GM19023 (cell line): ENCODE data around the gene MAPKAPK3.
"Not testable (repeated sequence)": the region's sequence is repeated elsewhere in the genome, so short reads cannot be mapped to it uniquely, and the experiment has no call there.

Experiments
- ATAC-seq: cut with Tn5 transposase; IDR thresholded peaks from one replicate; pipeline ENCODE4 v1.9.1; 2021; ENCODE audit warnings: mild to moderate bottlenecking, moderate library complexity; ENCODE audit not compliant: unreplicated experiment

The MAPKAPK3 gene

GRCh38 chr3:50652709-50653108 is 35.8 kb downstream of the MAPKAPK3 start:
- ATAC-seq = no peak

- ATAC-seq = no peak
These were observed 37.1 kb downstream of the MAPKAPK3 start for GRCh38 chr3:50653937-50654595.

- ATAC-seq = no peak
These were observed 38.3 kb downstream of the MAPKAPK3 start for GRCh38 chr3:50655009-50655830.

GRCh38 chr3:50656417-50657195 is 39.7 kb downstream of the MAPKAPK3 start:
- no peak for ATAC-seq

- no peak for ATAC-seq
These were observed 40.5 kb downstream of the MAPKAPK3 start for GRCh38 chr3:50657407-50657806.

GRCh38 chr3:50657816-50658215 is 40.9 kb downstream of the MAPKAPK3 start:
- ATAC-seq = no peak

GRCh38 chr3:50658416-50658815 is 41.5 kb downstream of the MAPKAPK3 start:
- ATAC-seq = no peak

- no peak for ATAC-seq
These were observed 41.9 kb downstream of the MAPKAPK3 start for GRCh38 chr3:50658831-50659230.

GRCh38 chr3:50660386-50660785 is 43.4 kb downstream of the MAPKAPK3 start:
- no peak for ATAC-seq

GRCh38 chr3:50661321-50661837 is 44.4 kb downstream of the MAPKAPK3 start:
- ATAC-seq = no peak

- ATAC-seq = no peak
These were observed 45.5 kb downstream of the MAPKAPK3 start for GRCh38 chr3:50662408-50662807.

GRCh38 chr3:50665081-50665840 is 48.3 kb downstream of the MAPKAPK3 start:
- ATAC-seq = no peak

GRCh38 chr3:50665841-50666115 is 48.8 kb downstream of the MAPKAPK3 start:
- not testable (repeated sequence) for ATAC-seq

- no peak for ATAC-seq
These were observed 49.9 kb downstream of the MAPKAPK3 start for GRCh38 chr3:50666837-50667236.

- ATAC-seq = no peak
These were observed 54.4 kb downstream of the MAPKAPK3 start for GRCh38 chr3:50671331-50671730.

- no peak for ATAC-seq
These were observed 55.7 kb downstream of the MAPKAPK3 start for GRCh38 chr3:50672656-50673055.

GRCh38 chr3:50673931-50674330 is 57.0 kb downstream of the MAPKAPK3 start:
- no peak for ATAC-seq

- ATAC-seq = no peak
These were observed 57.6 kb downstream of the MAPKAPK3 start, which contains the start of gene DOCK3 for GRCh38 chr3:50674349-50675178. DOCK3 (plus strand) TSS chr3:50674927; CDS start chr3:50675264, 337 bp downstream.

GRCh38 chr3:50675179-50676030 is 58.5 kb downstream of the MAPKAPK3 start:
- no peak for ATAC-seq
